Parathyroid adenoma (tissue), 2 donors: ENCODE data around the gene INHBE.

Experiments used
- H2AFZ ChIP-seq: fragments of 300-600 bp; sonication (generic); one replicate; pipeline ENCODE4 v1.7.0; 2017; ENCODE audit warnings: antibody characterized with exemption, mild to moderate bottlenecking
- H3K27ac ChIP-seq: fragments of 300-600 bp; sonication (generic); one replicate; pipeline ENCODE4 v1.7.0; 2017
- H3K27me3 ChIP-seq: fragments of 300-600 bp; sonication (generic); one replicate; pipeline ENCODE4 v1.7.0; 2017; ENCODE audit warnings: low read length; ENCODE audit not compliant: control insufficient read depth, insufficient read depth
- H3K36me3 ChIP-seq: fragments of 300-600 bp; sonication (generic); one replicate; pipeline ENCODE4 v1.7.0; 2017; ENCODE audit warnings: low read length; ENCODE audit not compliant: control insufficient read depth, insufficient read depth
- H3K4me1 ChIP-seq: fragments of 300-600 bp; sonication (generic); one replicate; pipeline ENCODE4 v1.7.0; 2017; ENCODE audit warnings: control low read depth
- H3K4me2 ChIP-seq: fragments of 300-600 bp; sonication (generic); one replicate; pipeline ENCODE4 v1.7.0; 2017; ENCODE audit warnings: low read length
- H3K4me3 ChIP-seq: fragments of 300-600 bp; sonication (generic); one replicate; pipeline ENCODE4 v1.7.0; 2017; ENCODE audit warnings: low read depth, low read length
- H3K79me2 ChIP-seq: fragments of 300-600 bp; sonication (generic); one replicate; pipeline ENCODE4 v1.7.0; 2017; ENCODE audit warnings: control low read depth
- H3K9ac ChIP-seq: fragments of 300-600 bp; sonication (generic); one replicate; pipeline ENCODE4 v1.7.0; 2017; ENCODE audit warnings: mild to moderate bottlenecking
- H3K9me3 ChIP-seq: fragments of 300-600 bp; sonication (generic); one replicate; pipeline ENCODE4 v1.7.0; 2017; ENCODE audit warnings: low read length; ENCODE audit not compliant: control insufficient read depth
- CTCF ChIP-seq: fragments of 300-600 bp; sonication (generic); IDR thresholded peaks from one replicate; pipeline ENCODE4 v1.7.0; 2017; ENCODE audit warnings: antibody characterized with exemption, mild to moderate bottlenecking
- donor health status: primary hyperparathyroidism.

The INHBE gene

GRCh38 chr12:57449375-57449774 lies 5.7 kb upstream of the INHBE start:
- no peak overlapping the region for H3K4me2 ChIP-seq
- no peaks in the 10 kb centered on the region for H3K36me3 ChIP-seq
- no peak overlapping the region for H3K27ac ChIP-seq
- TF ChIP-seq CTCF: no peak
- H3K4me3 ChIP-seq: no peak overlapping the region
- no peaks in the 10 kb centered on the region for H3K27me3 ChIP-seq
- no peaks in the 10 kb centered on the region for H3K9me3 ChIP-seq
- H2AFZ ChIP-seq: no peak overlapping the region
- H3K9ac ChIP-seq: no peak overlapping the region
- H3K79me2 ChIP-seq: no peaks in the 10 kb centered on the region
- H3K4me1 ChIP-seq: no peaks in the 10 kb centered on the region

- H3K9me3 ChIP-seq: no peaks in the 10 kb centered on the region
- H3K27ac ChIP-seq: no peak overlapping the region
- no peak overlapping the region for H3K4me3 ChIP-seq
- no peaks in the 10 kb centered on the region for H3K36me3 ChIP-seq
- no peak overlapping the region for H3K4me2 ChIP-seq
- TF ChIP-seq CTCF: no peak
- H3K4me1 ChIP-seq: peaks cover 5% of the 10 kb centered on the region
- no peak overlapping the region for H2AFZ ChIP-seq
- H3K79me2 ChIP-seq: no peaks in the 10 kb centered on the region
- H3K27me3 ChIP-seq: no peaks in the 10 kb centered on the region
- no peak overlapping the region for H3K9ac ChIP-seq
Observed at GRCh38 chr12:57450057-57450456, 5.0 kb upstream of the INHBE start.

GRCh38 chr12:57451233-57451778 lies 3.8 kb upstream of the INHBE start:
- no peaks in the 10 kb centered on the region for H3K27me3 ChIP-seq
- H2AFZ ChIP-seq: no peak overlapping the region
- H3K36me3 ChIP-seq: no peaks in the 10 kb centered on the region
- no peak overlapping the region for H3K9ac ChIP-seq
- H3K9me3 ChIP-seq: no peaks in the 10 kb centered on the region
- H3K4me2 ChIP-seq: no peak overlapping the region
- no peak for TF ChIP-seq CTCF
- H3K79me2 ChIP-seq: no peaks in the 10 kb centered on the region
- no peak overlapping the region for H3K4me3 ChIP-seq
- no peak overlapping the region for H3K27ac ChIP-seq
- peaks cover 15% of the 10 kb centered on the region for H3K4me1 ChIP-seq

GRCh38 chr12:57452181-57452936 lies 2.7 kb upstream of the INHBE start:
- H3K36me3 ChIP-seq: no peaks in the 10 kb centered on the region
- no peak overlapping the region for H2AFZ ChIP-seq
- no peaks in the 10 kb centered on the region for H3K27me3 ChIP-seq
- H3K4me1 ChIP-seq: peaks cover 16% of the 10 kb centered on the region
- H3K9me3 ChIP-seq: no peaks in the 10 kb centered on the region
- no peak overlapping the region for H3K9ac ChIP-seq
- H3K4me3 ChIP-seq: no peak overlapping the region
- TF ChIP-seq CTCF: no peak
- no peak overlapping the region for H3K27ac ChIP-seq
- no peak overlapping the region for H3K4me2 ChIP-seq
- no peaks in the 10 kb centered on the region for H3K79me2 ChIP-seq
